NCI-H2196 (cell line): ENCODE results near the gene C11orf21.

Source experiments
- DNase-seq: peaks from one replicate; lab custom pipeline; 2025; ENCODE audit not compliant: unreplicated experiment; lab: John Stamatoyannopoulos, UW

Gene C11orf21

DNA sequence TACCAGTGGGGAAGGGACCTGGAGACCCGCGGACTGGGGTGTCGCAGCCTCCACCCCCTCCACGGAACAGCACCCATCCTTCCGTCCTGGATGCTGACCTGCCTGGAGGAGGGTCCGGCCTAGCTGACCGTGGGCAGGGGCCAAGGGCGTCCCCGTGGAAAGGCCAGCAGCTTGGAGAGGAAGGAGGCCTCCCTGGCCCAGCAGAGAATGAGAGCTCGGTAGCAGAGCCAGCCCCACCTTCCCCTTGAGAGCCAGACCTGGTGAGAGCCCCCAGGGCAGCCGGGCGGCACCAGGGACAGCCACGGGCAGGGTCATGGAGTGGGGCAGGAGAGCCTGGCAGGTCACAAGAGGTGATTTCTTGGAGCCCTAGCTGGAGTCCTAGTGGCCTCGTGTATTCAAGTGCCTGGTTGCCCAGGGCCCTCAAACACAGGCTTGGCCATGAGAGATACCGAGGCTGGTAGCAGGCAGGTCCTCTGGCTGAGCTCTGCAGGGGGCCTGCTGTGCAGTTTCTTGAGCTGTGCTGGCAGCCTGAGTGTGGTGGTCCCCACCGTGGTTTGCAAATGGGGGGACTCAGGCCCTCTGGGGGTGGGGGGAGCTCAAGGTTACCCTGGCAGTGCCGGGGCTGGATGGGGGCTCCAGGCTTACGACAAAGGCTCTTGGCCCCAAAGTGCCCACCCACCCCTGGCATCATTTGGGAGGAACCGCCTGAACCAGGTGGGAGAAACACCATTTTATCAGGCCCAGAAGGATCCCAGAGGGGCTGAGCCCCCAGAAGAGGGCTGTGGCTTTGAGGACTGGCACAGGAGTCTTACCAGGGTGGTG is 7.7 kb upstream of the C11orf21 start:
- DNase-seq = no peak

DNA sequence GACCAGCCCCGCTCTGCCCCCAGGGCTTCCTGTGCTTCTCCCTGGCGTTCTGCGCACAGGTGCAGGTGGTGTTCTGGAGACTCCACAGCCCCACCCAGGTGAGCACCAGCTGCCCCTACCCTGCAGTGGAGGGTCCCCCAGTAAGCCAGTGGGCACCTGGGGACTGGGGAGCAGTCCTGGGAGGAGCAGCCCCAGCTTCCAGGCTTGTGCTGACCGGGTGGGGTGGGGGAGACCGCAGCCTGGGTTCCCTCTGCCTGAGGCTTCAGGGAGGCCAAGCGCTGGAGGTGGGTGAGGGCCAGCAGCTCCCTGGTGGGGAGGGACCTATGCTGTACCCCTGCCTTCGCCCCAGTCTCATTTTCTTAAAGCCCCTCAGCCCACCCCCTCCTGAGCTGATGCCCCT is 7.0 kb upstream of the C11orf21 start:
- no peak for DNase-seq

DNA sequence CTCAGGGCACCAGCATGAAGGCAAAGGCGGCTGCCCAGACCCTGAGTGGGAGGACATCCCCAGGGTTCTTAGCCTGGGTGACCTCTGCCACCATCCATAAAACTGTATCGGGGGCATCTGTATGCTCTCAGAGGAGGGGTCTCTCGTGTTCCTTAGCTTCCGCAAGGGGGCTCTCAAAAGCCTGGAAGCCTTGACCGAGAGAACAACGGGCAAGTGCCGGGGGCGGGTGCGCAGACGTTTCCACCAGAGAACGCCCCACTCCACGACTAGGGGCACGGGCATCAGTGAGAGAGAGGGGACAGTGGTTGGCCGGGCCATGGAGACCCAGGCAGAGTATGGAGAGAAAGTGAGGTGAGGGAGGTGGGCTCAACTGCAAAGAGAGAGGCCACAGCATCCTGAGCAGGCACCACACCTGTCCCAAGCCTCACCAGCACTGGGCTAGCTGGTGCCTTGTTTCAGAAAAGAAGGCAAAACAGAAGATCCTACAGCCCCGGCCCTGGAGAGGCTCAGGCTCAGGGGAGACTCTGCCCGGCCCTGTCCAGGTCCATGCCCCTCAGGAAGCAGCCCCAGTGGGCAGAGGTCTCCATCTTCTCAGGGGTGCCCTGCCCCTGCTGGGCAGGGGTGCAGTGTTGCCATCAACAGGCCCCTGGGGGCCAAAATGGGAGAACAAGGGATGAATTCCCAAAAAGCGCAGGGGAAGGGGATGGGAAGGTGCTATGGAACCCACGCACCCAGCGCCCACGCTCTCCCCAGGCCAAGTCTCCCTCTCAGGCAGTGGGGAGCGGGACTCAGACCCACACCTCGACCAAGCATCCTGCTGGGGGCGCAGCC is 6.0 kb upstream of the C11orf21 start:
- no peak for DNase-seq

DNA sequence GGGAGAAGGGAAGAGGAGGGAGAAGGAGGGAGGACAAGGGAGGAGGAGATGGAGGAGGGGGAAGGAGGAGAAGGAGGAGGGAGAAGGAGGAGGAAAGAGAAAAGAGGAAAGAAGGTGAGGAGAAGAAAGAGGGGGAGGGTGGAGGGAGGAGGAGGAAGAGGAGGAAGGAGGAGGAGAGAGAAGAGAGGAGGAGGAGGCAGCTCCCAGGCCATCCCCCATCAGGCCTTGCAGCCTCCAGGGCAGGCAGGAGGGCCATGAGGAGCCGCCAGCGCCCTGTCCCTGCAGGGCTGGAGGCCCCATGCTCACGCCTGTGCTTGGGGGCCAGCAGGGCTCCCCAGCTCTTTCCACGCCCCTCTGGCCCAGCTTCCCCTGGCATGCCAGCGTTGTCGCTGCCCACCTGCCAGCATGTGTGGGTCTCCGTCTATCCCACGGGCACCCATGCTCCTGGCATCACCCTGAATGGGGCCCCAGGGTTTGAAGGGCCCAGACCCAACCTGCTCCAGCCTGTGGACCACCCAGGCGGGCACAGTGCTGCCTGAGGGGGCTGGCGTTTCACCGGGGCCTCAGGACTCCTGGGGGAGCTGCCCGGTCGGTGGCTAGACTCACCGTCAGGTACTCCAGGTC is 5.3 kb upstream of the C11orf21 start:
- DNase-seq = no peak

DNA sequence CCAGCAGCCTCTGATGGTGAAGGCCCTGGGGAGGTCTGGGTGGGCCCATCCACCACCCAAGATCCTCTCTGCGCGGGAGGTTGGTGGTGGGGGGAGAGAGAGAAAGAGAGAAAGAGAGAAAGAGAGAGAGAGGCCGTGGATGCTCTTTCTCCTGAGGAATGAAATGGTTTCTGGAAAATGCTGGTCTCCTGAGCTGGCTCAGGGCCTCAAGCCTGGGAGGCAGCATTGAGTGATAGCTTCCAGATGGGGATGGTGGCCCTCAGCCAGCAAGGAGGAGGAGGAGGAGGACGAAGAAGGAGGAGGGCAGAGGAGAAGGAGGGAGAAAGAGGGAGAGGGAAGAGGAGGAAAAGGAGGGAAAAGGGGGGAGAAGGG is 4.7 kb upstream of the C11orf21 start:
- DNase-seq = no peak

DNA sequence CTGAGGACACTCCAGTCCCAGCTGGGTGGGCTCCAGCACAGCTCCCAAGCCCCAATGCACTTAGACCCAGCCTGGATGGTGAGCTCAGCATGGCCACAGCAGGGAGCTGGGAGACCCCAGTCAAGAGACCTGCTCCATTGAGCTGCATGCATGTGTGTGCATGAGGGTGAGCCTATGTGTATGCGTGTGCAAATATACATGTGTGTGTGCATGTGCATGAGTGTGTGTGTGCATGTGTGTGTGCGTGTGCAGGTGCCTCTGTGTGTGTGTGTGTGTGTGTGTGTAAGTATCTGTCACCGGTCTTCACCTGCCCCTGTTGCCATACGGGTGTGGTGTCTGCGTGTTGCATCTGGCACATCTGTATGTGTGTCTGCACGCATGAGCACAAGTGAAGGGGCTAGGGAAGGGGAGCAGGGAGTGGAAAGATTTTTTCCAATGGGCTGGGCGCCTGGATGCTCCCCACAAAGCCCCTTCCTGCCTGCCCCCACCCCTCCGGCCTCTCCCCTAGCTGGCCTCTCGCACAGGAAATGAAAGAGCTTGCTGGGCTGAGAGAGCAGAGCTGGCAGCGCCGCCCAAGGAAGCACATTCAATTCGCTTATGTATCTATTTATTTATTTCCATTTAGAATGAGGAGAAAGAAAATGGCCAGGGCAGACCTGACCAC is 4.2 kb upstream of the C11orf21 start:
- no peak for DNase-seq

DNA sequence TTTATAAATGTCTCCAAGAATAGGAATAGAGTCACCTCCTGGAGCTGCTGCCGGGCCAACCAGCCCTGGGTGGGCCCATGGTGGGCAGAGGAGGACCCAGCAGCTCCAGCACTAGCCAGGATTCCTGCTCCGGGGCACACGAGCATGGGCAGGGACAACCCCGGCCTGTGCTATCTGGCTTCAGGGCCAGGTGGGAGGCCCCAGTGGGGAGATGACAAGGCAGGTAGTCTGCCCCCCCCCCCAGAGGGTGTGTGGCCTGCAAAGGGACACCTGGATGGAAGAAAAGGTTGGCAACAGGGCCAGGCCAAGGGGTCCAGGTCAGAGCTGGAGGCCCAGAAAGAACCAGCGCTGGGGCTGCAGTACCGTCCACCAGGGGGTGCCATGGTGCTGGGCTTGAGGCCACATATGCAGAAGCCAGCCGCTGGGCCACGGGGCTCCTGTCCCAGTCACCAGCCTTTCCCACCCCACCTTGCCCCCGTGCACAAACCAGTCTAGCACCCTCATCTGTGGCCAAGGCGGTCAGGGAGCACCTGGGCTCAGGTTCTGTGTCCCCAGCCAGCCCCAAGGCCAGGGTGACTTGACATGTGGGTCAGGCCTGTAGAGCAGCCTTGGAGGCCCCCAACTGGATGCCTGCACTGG is 3.5 kb upstream of the C11orf21 start:
- peak; percentile 75 for DNase-seq

DNA sequence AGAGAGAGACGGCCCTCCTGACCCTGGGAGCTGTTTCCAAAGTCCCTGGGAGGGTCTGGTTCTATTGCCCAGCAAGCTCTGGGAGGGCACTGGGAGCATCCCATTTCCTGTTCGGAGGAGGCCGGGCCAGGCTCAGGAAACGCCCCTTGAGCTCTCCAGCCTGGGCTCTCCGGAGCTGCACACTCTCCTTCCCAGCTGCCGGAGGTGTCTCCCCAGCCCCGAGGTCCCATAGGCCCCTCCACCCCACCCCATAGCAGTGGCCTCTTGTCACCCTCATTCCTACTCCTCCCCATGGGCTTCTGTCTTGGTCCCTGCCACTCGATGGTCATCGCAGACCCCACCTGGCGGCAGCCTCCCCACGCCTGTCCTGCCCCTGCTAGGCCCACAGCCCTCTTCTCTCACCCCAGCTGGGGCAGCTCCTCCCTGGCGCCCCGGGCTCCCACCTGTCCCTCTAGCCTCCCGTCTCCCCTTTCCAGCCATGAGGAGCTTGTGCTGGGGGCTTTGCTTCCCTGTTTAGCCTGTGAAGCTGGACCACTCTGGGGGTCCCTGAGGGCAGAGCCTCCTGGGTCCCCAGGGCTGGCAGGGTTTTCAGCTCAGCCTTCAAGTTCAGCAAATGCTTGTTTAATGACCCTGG is 2.9 kb upstream of the C11orf21 start:
- DNase-seq = no peak

DNA sequence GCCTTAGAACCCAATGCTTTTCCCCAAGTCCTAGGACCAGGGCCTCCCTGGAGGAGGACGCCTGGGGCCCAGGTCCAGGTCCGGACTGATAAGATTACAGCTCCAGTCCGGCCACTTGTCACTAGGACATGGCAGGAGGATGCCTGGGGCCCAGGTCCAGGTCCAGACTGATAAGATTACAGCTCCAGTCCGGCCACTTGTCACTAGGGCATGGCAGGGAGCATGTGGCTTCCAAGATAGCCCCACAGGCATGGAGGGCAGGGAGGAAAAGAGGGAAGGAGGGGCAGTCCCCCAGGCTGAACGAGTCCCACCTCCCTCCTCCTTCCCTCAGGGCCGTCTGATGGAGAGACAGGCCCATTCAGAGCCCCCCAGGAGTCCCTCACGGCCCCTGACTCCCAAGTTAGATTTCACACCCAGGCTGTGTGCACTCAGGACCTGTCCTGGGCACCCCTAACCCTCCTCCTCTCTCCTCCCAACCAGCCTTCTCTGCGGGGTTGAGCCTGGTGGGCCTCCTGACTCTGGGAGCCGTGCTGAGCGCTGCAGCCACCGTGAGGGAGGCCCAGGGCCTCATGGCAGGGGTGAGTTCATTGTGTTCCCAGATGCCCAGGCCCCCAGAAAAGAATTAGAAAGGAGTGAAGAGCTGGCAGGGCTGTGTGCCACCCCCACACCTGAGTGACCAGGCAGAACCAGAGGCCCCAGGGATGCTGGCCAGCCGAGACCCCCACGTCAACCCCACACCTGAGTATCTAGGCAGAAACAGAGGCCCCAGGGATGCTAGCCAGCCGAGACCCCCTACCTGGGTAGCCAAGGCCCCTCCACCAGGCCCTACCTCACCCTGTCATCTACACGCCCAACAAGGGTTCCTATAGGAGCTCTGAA is 2.1 kb upstream of the C11orf21 start:
- DNase-seq = no peak

DNA sequence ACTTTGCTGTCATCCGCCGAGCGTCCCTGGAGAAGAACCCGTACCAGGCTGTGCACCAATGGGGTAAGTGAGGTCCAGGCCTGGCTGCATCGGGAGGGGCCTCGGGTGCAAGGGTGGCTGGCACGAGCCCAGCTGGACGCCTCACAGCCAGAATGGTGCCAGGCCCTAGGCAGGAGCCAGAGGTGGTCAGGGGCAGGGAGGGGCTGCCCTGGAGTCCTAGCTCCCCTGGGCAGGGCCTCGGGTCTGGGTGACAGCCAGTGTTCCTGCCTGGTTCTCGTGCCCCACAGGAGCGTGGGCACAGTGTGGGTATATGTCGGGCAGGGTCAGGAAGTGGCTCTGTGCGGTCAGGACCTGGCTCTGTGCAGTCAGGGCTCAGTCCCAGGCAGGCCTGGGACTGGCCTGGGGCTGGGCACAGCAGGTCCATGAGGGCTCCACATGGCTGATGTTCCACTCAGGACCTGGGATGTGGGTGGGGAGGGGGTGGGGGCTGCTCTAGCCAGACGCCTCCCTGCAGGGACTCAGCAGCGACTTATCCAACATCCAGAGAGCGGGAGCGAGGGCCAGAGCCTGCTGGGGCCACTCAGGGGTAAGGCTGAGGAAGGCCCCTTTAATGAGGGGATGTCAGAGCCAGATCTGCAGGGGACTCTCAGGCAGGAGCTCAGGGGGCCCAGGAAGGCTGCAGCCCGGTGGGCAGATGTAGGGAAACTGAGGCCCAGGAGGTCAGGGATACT is 1.3 kb upstream of the C11orf21 start:
- no peak for DNase-seq

DNA sequence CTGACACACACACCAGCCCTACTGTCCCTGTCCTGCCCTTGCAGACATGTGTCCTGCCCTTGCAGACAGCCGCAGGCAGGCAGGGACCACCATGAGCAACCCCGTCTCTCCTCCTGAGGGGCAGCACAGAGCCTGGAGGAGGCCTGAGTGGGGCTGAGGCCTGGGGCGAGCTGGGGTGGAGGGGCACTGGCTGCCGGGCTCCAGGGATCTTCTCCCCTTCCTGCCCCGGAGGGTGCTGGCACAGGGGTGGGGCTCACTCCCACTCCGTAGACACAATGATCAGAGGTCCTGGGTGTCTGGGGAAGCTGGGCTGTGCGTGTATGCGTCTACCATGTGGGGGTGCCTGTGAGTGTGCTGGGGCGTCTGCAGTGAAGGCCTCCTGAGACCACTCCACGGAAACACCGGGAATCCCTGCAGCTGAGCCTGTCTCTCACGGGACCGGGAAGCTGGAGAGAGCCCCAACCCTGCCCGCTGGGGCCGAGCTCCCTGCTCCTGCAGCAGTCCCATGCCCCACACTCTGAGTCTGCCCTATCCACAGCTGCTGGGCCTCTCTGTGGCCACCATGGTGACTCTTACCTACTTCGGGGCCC is 683 bp upstream of the C11orf21 start:
- DNase-seq = no peak

DNA sequence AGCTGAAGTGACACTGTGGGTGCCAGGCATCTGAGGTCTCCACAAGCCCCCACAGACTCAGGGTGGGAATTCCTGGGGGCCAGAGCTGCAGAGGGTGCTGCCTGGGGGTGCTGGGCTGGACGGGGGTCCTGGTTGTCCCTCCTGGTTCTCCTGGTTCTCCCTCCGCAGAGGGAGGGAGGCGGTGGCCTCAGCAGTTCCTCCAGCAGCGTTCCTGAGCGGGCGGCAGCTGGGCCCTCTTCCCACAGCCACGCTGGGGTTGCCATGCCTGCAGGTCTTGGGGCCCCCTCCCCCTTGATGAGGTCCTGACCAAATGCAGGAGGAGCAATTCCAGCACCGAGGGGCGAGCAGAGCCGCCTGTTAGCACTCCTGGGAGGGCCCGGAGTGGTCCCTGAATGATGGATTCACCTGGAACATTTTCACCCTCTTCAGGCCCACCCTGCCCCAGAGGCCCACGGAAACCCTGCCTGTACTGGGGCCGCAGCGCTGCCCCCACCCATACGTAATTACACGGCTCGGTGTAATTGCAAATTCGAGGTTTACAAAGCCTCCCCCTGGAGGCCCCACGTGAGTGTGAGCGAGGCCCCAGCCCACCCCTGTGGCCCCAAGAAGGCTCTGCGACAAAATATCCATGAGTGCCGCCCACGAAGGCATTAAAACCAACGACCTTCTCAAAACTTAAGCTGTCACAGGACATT is 635 bp downstream of the C11orf21 start:
- no peak for DNase-seq

DNA sequence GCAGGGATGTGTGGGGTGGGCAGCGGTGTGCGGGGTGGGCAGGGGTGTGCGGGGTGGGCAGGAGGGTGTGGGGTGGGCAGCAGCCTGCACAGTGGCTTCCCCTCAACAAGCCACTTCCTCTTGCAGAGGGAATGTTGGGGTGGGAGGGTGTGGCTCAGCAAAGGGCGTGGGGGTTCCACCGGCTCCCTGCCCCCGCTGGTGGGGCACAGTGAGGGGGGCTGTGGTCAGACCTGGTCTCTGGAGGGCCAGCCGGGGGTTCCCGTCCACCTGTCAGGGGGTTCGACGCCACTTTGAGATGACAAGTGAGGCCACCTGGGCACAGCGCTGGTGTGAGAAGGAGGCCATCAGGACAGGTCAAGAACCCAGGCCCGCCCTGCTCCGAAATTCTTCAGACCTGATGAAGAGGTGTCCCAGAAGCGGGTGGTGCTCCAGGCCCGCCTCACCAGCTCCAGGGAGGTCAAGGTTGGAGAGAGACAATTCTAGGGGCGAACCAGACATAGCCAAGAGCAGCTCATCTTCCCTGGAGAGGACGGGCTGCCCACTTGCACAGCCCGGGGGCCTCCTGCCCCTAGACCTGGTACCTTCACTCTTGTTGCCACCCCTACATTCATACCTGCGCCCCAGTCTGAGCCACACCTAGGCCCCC is 1.3 kb downstream of the C11orf21 start:
- no peak for DNase-seq

DNA sequence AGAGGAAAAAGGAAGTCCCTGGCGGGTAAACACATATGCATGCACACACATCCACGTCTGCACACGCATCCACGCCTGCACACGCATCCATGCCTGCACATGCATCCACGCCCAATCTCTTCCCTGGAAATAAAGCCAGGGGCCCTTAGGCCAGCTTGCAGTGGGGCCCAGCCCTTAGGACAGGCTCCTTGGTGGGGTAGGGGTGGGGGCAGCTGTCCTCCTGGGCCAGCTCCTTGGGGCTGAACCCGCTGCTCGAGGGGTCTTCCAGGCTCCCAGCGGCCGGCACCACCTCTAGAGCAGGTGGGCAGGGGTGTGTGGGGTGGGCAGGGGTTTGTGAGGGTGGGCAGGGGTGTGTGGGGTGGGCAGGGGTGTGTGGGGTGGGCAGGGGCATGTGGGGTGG is 1.9 kb downstream of the C11orf21 start:
- no peak for DNase-seq

DNA sequence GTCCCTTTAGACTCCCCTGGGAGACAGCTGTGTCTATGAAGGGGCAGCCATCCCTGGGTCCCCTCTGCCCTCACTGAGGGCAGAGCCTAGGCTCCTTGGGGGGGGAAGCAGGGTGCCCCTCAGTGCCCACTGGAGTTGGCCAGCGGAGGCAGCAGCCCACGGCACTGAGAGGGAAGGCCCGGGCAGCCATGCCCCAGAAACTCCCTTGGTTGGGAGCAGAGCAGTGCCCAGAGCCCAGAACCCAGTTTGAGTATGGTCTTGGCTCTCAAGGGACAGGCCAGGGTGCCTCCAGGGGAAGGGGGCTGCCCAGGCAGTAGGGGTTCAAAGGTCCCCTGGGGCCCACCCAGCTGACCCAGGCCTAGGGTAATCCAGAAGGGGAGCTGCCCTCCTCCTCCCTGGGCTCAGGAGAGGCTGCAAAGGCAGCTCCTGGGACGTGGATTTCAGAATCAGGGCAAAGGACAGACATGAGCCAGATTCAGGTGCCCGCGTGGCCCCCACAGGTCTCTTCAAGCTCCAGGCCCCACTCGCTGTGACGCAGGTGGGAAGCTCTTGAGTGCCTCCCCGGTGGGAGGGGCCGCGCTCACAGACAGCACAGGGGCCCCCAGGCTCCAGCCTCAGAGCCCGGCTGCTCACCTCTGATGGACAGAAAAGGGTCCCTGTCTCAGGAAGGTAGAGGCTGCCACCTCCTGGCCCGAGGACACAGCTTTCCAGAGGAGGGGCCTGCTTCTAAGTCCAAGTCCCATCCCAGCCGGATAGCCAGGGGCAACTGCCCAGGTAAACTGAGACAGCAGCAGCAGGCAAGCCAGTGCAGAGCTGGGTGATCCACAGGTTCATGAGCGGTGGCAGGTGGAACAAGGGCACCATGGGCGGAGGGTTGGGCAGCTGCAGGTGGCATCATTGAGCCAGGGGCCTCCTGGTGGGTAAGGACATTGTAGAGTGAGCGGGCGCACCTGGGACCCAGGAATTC is 2.6 kb downstream of the C11orf21 start:
- peak; percentile 42 for DNase-seq

DNA sequence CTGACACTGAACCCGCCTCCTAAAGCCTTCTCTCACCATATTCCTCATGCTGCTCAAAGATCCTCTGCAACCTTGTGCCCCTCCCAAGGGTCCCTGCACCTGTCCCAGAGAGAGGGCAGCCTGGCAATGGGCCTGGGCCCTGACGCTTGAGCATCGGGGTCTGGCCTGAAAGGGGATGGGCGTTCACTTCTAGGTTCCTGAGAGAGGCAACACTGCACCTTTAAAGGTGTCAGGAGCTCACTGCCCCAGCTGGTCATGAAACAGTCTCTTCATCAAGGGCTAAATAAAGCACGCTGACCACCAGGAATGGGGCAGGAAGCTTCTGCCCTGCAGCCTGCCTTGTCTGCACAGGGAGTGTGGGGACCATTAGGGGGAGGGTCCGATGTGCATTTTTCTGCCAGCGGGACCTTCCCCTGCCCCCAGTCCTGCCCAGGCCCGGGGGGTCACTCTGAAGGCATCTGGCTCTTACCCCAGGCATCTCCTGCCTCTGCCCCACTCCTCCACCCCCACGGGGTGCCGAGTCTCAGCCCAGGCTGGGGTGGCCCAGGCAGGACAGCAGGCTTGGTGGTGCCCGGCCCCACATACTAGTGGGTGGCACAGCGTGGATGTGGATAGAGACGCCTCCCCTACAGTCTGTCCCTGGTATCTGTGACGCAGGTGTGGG is 3.5 kb downstream of the C11orf21 start:
- DNase-seq = no peak
